HepG2 (cell line): ENCODE data around the gene RABL6. TPM values are rescaled to one million over a fixed set of nuclear protein-coding genes. Genes with fewer than 3 reads are reported as not detected.

Source experiments
- ARID5B ChIP-seq: IDR thresholded peaks from 2 replicates; pipeline ENCODE4 v1.4.0; 2020; ENCODE audit warnings: mild to moderate bottlenecking, missing genetic modification reagents
- CHD2 ChIP-seq: IDR thresholded peaks from 2 replicates; pipeline ENCODE4 v1.6.1; 2011; ENCODE audit warnings: low read depth, low read length, improper control_type of control experiment
- ETV5 ChIP-seq: IDR thresholded peaks from 2 replicates; pipeline ENCODE4 v1.6.1; 2018; ENCODE audit warnings: missing biosample characterization, missing genetic modification reagents, inconsistent platforms, borderline replicate concordance
- FOXJ3 ChIP-seq: sonication (generic); formaldehyde crosslinking; IDR thresholded peaks from 2 replicates; pipeline ENCODE4 v1.4.0; 2020; ENCODE audit warnings: missing genetic modification reagents, mild to moderate bottlenecking, borderline replicate concordance
- KDM2A ChIP-seq: sonication (generic); formaldehyde crosslinking; IDR thresholded peaks from 2 replicates; pipeline ENCODE4 v1.4.0; 2020; ENCODE audit warnings: low read depth, missing genetic modification reagents, borderline replicate concordance
- PLSCR1 ChIP-seq: sonication (generic); formaldehyde crosslinking; IDR thresholded peaks from 2 replicates; pipeline ENCODE4 v1.5.0; 2020; ENCODE audit warnings: missing genetic modification reagents, mild to moderate bottlenecking, borderline replicate concordance
- SRF ChIP-seq: IDR thresholded peaks from 2 replicates; pipeline ENCODE4 v1.6.1; 2011; ENCODE audit warnings: mild to moderate bottlenecking, low read depth, low read length, moderate library complexity
- TCF12 ChIP-seq, 2 experiments: fragments of 450-650 bp in 1 of 2; sonication (generic) in 1 of 2; formaldehyde crosslinking in 1 of 2; IDR thresholded peaks; 2 replicates each; pipeline versions ENCODE4 v1.6.1 to v1.8.0; 2017 to 2022; ENCODE audit warnings: antibody characterized with exemption in 1 of 2, mild to moderate bottlenecking in 1 of 2, missing genetic modification reagents in 1 of 2, moderate library complexity in 1 of 2
- ZFYVE20 ChIP-seq: sonication (generic); formaldehyde crosslinking; IDR thresholded peaks from 2 replicates; pipeline ENCODE4 v1.8.0; 2023; ENCODE audit warnings: low read depth, mild to moderate bottlenecking, moderate library complexity, missing genetic modification reagents, borderline replicate concordance
- ZNF232 ChIP-seq: sonication (generic); formaldehyde crosslinking; IDR thresholded peaks from 2 replicates; pipeline ENCODE4 v1.4.0; 2020; ENCODE audit warnings: missing genetic modification reagents, borderline replicate concordance
- ZNF263 ChIP-seq: sonication (generic); formaldehyde crosslinking; IDR thresholded peaks from 2 replicates; pipeline ENCODE4 v1.4.0; 2020; ENCODE audit warnings: missing genetic modification reagents
- ZNF337 ChIP-seq: sonication (generic); formaldehyde crosslinking; IDR thresholded peaks from 2 replicates; pipeline ENCODE4 v1.5.1; 2020; ENCODE audit warnings: missing genetic modification reagents, low read depth, mild to moderate bottlenecking, borderline replicate concordance
- ZNF552 ChIP-seq: sonication (generic); formaldehyde crosslinking; IDR thresholded peaks from 2 replicates; pipeline ENCODE4 v1.9.0; 2022; ENCODE audit warnings: missing genetic modification reagents, mild to moderate bottlenecking, borderline replicate concordance
- ZNF567 ChIP-seq: sonication (generic); formaldehyde crosslinking; IDR thresholded peaks from 2 replicates; pipeline ENCODE4 v1.8.1; 2023; ENCODE audit warnings: mild to moderate bottlenecking, missing genetic modification reagents, borderline replicate concordance
- ZNF570 ChIP-seq: sonication (generic); formaldehyde crosslinking; IDR thresholded peaks from 2 replicates; pipeline ENCODE4 v1.4.0; 2020; ENCODE audit warnings: mild to moderate bottlenecking, missing genetic modification reagents, borderline replicate concordance
- ZNF878 ChIP-seq: sonication (generic); formaldehyde crosslinking; IDR thresholded peaks from 2 replicates; pipeline ENCODE4 v1.8.1; 2023; ENCODE audit warnings: mild to moderate bottlenecking, missing genetic modification reagents, moderate library complexity
- polyA plus RNA-seq, 8 experiments: library from polyadenylated mRNA; depleted of rRNA in 3 of 8; stranded (reverse) in 7 of 8; unstranded in 1 of 8; fragments of >200 nt; fragmentation: Illumina TruSeq in 4 of 8; extraction: Trizol in 4 of 8; gene quantifications; 2 replicates each; pipeline versions ENCODE4 v1.2.1 to v1.2.3, GENCODE V29; 2011 to 2016; ENCODE audit warnings: low read depth in 4 of 8, missing spikeins in 1 of 8, mixed read lengths in 1 of 8; ENCODE audit not compliant: insufficient read depth in 1 of 8
- total RNA-seq, 5 experiments: library from RNA; depleted of rRNA; stranded (reverse); fragments of >200 nt; fragmentation: Illumina TruSeq; extraction: Trizol; gene quantifications; 2 replicates each; pipeline ENCODE4 v1.2.3, GENCODE V29; 2016; ENCODE audit warnings: low read depth in 1 of 5
- TF ChIP-seq, protein P1 (sequence below): sonication (generic); formaldehyde crosslinking; IDR thresholded peaks from 2 replicates; pipeline ENCODE4 v1.4.0; 2020; ENCODE audit warnings: missing genetic modification reagents; ENCODE audit errors: not compliant biosample characterization
- TF ChIP-seq, protein P2 (sequence below): sonication (generic); formaldehyde crosslinking; IDR thresholded peaks from 2 replicates; pipeline ENCODE4 v1.5.1; 2020; ENCODE audit warnings: missing genetic modification reagents, mild to moderate bottlenecking, borderline replicate concordance
- TF ChIP-seq, protein P3 (sequence below): sonication (generic); formaldehyde crosslinking; IDR thresholded peaks from 2 replicates; pipeline ENCODE4 v1.8.1; 2022; ENCODE audit warnings: low read depth, mild to moderate bottlenecking, missing genetic modification reagents

Gene RABL6
- total and polyA plus RNA-seq, 2 of the 13 experiments (the other 11 are each of a cell fraction or from before 2014, with no cell fraction given), result 81.5 to 125 TPM

- TF ChIP-seq CHD2 (peak; percentile 82), TCF12 (IDR thresholded peaks at IDR 0.05) (no peak), TCF12 (CRISPR knock-in tag; IDR thresholded peaks at IDR 0.05) (0 out of 2 replicates have a peak, but pooled peaks have one; percentile 27), ZFYVE20 (CRISPR knock-in tag) (no peak), ZNF337 (CRISPR knock-in tag) (no peak), ZNF567 (CRISPR knock-in tag) (no peak), ZNF878 (CRISPR knock-in tag) (no peak; the same call in 1 of the 2 replicates), PLSCR1 (CRISPR knock-in tag) (no peak), KDM2A (peak; percentile 50), ZNF232 (CRISPR knock-in tag) (no peak), FOXJ3 (CRISPR knock-in tag) (no peak; the same call in 1 of the 2 replicates), ZNF570 (no peak), ETV5 (CRISPR knock-in tag) (no peak; the same call in 1 of the 2 replicates), ARID5B (CRISPR knock-in tag) (no peak), SRF (no peak), ZNF552 (CRISPR knock-in tag) (no peak), ZNF263 (CRISPR knock-in tag) (0 out of 2 replicates have a peak, but pooled peaks have one; percentile 38)
- TF ChIP-seq, protein P1, sequence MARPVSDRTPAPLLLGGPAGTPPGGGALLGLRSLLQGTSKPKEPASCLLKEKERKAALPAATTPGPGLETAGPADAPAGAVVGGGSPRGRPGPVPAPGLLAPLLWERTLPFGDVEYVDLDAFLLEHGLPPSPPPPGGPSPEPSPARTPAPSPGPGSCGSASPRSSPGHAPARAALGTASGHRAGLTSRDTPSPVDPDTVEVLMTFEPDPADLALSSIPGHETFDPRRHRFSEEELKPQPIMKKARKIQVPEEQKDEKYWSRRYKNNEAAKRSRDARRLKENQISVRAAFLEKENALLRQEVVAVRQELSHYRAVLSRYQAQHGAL, result no peak
- TF ChIP-seq, protein P2, sequence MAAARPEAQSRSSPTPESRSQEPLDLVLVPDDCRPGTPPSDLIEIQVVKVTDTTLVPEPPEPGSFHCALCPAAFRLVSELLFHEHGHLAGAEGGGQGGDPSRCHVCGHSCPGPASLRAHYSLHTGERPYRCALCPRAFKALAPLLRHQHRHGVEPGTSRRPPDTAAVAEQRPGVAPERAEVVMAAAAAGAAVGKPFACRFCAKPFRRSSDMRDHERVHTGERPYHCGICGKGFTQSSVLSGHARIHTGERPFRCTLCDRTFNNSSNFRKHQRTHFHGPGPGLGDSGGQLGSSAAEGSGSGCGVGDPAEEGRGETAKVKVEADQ (CRISPR knock-in tag), result peak; percentile 82; the same call in 1 of the 2 replicates
- TF ChIP-seq, protein P3, sequence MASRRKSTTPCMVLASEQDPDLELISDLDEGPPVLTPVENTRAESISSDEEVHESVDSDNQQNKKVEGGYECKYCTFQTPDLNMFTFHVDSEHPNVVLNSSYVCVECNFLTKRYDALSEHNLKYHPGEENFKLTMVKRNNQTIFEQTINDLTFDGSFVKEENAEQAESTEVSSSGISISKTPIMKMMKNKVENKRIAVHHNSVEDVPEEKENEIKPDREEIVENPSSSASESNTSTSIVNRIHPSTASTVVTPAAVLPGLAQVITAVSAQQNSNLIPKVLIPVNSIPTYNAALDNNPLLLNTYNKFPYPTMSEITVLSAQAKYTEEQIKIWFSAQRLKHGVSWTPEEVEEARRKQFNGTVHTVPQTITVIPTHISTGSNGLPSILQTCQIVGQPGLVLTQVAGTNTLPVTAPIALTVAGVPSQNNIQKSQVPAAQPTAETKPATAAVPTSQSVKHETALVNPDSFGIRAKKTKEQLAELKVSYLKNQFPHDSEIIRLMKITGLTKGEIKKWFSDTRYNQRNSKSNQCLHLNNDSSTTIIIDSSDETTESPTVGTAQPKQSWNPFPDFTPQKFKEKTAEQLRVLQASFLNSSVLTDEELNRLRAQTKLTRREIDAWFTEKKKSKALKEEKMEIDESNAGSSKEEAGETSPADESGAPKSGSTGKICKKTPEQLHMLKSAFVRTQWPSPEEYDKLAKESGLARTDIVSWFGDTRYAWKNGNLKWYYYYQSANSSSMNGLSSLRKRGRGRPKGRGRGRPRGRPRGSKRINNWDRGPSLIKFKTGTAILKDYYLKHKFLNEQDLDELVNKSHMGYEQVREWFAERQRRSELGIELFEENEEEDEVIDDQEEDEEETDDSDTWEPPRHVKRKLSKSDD, result 0 out of 2 replicates have a peak, but pooled peaks have one; percentile 31
Observed at GRCh38 chr9:136885950-136886578, 78.3 kb downstream of the RABL6 start, which contains the start of gene TRAF2 (continued).
